GM04503 (cell line): Measurements from ENCODE around the gene BCL2L2.
A peak's percentile ranks its signal among the peaks of the same experiment; 100 is the strongest.

Experiments used
- DNase-seq: peaks from one replicate; pipeline ENCODE4 v3.0.0-alpha.2; 2012; ENCODE audit warnings: low read depth

BCL2L2 gene

GRCh38 chr14:23299986-23300686 is 6.5 kb upstream of the BCL2L2 start:
- no peak for DNase-seq

- no peak for DNase-seq
These were observed 5.9 kb upstream of the BCL2L2 start for GRCh38 chr14:23300687-23301223.

- peak; percentile 83 for DNase-seq
These were observed 5.2 kb upstream of the BCL2L2 start for GRCh38 chr14:23301288-23301968.

- DNase-seq = no peak
These were observed 4.7 kb upstream of the BCL2L2 start for GRCh38 chr14:23301969-23302289.

- no peak for DNase-seq
These were observed 4.1 kb upstream of the BCL2L2 start, which contains the start of gene PPP1R3E for GRCh38 chr14:23302290-23303225. Gene PPP1R3E, minus strand, starts transcription at chr14:23302859. Its CDS starts 283 bp downstream, at chr14:23302576.

GRCh38 chr14:23307146-23307530 is 505 bp downstream of the BCL2L2 start:
- no peak for DNase-seq

- DNase-seq = no peak
These were observed 1.3 kb downstream of the BCL2L2 start for GRCh38 chr14:23307687-23308644.

GRCh38 chr14:23308721-23309445 is 2.2 kb downstream of the BCL2L2 start:
- no peak for DNase-seq

GRCh38 chr14:23310546-23310945 is 3.9 kb downstream of the BCL2L2 start:
- no peak for DNase-seq

GRCh38 chr14:23316300-23316699 is 9.7 kb downstream of the BCL2L2 start:
- DNase-seq = no peak

GRCh38 chr14:23319746-23320583 is 13.3 kb downstream of the BCL2L2 start:
- DNase-seq = no peak

- DNase-seq = peak; percentile 98
These were observed 14.2 kb downstream of the BCL2L2 start, which contains the start of gene PABPN1 for GRCh38 chr14:23320584-23321571. Gene PABPN1, plus strand, starts transcription at chr14:23321457. Its CDS starts 13 bp downstream, at chr14:23321470.

GRCh38 chr14:23321572-23322547 is 15.2 kb downstream of the BCL2L2 start:
- DNase-seq = no peak

GRCh38 chr14:23322568-23323517 is 16.2 kb downstream of the BCL2L2 start:
- no peak for DNase-seq

- DNase-seq = no peak
These were observed 17.3 kb downstream of the BCL2L2 start for GRCh38 chr14:23323838-23324454.
